Tibial artery (tissue), 4 donors: ENCODE measurements around the gene RUNX1.

Experiments
- DNase-seq, 2 donors: peaks; one replicate each; pipeline ENCODE4 v3.0.0-alpha.2; 2019
- H3K27ac ChIP-seq, 2 donors: fragments of 200-600 bp; sonication (generic) in 1 of 2; 1 replicate in 1 of 2; 2 replicates in 1 of 2; pipeline ENCODE4 v1.5.1; 2018 to 2019; ENCODE audit warnings: mild to moderate bottlenecking in 1 of 2
- H3K27me3 ChIP-seq, 2 donors: fragments of 200-600 bp; sonication (generic) in 1 of 2; one replicate each; pipeline versions ENCODE4 v1.5.1 to v1.6.0; 2016 to 2019
- H3K36me3 ChIP-seq, 3 donors: fragments of 200-600 bp; sonication (generic) in 2 of 3; one replicate each; pipeline ENCODE4 v1.5.1; 2016 to 2019; ENCODE audit warnings: mild to moderate bottlenecking in 2 of 3
- H3K4me1 ChIP-seq, 4 donors: fragments of 200-600 bp; sonication (generic) in 2 of 4; 1 replicate in 3 of 4; 2 replicates in 1 of 4; pipeline ENCODE4 v1.5.1; 2016 to 2019
- H3K4me3 ChIP-seq, 2 donors: fragments of 200-600 bp; sonication (generic) in 1 of 2; 1 replicate in 1 of 2; 2 replicates in 1 of 2; pipeline ENCODE4 v1.5.1; 2018 to 2019; ENCODE audit warnings: mild to moderate bottlenecking in 2 of 2
- H3K9me3 ChIP-seq, 3 donors: fragments of 200-600 bp; sonication (generic) in 1 of 3; one replicate each; pipeline ENCODE4 v1.5.1; 2016 to 2019
- CTCF ChIP-seq, 2 experiments: fragments of 200-600 bp in 1 of 2; fragments of 450-650 bp in 1 of 2; IDR thresholded peaks; one replicate each; pipeline ENCODE4 v1.5.1; 2017 to 2019; ENCODE audit warnings: antibody characterized with exemption in 2 of 2, mild to moderate bottlenecking in 1 of 2, moderate library complexity in 1 of 2
- intact Hi-C: fragments of 100-400 bp; cut with DNase I; formaldehyde crosslinking; loops from one replicate; pipeline ENCODE4 v1.15.0; 2023; ENCODE audit warnings: low total_unique reads

Gene RUNX1

GRCh38 chr21:35023396-35024070, 25.6 kb downstream of the RUNX1 start:
- intact Hi-C loops, result no loop called here
- no peaks in the 10 kb centered on the region for H3K36me3 ChIP-seq
- TF ChIP-seq CTCF (IDR thresholded peaks at IDR 0.05), result no peak
- no peak for DNase-seq
- no peaks in the 10 kb centered on the region for H3K9me3 ChIP-seq
- H3K4me1 ChIP-seq, result peaks cover 0 to 5% (median 0%) of the 10 kb centered on the region in 4 donors
- no peaks in the 10 kb centered on the region for H3K27me3 ChIP-seq
- H3K4me3 ChIP-seq, result no peak overlapping the region
- no peak overlapping the region for H3K27ac ChIP-seq

GRCh38 chr21:35021546-35021945, 27.6 kb downstream of the RUNX1 start:
- Histone ChIP-seq H3K36me3 (no peaks in the 10 kb centered on the region), H3K9me3 (no peaks in the 10 kb centered on the region), H3K4me1 (peaks cover 0 to under 1% (median 0%) of the 10 kb centered on the region in 4 donors), H3K27ac (no peak overlapping the region), H3K27me3 (no peaks in the 10 kb centered on the region), H3K4me3 (no peak overlapping the region)
- intact Hi-C loops, result no loop called here
- no peak for TF ChIP-seq CTCF (IDR thresholded peaks at IDR 0.05)
- DNase-seq, result no peak

GRCh38 chr21:35020902-35021301, 28.2 kb downstream of the RUNX1 start:
- H3K27me3 ChIP-seq, result no peaks in the 10 kb centered on the region
- H3K9me3 ChIP-seq, result no peaks in the 10 kb centered on the region
- intact Hi-C loops, result no loop called here
- H3K4me3 ChIP-seq, result no peak overlapping the region
- no peak for DNase-seq
- H3K36me3 ChIP-seq, result no peaks in the 10 kb centered on the region
- TF ChIP-seq CTCF (IDR thresholded peaks at IDR 0.05), result no peak
- no peaks in the 10 kb centered on the region for H3K4me1 ChIP-seq
- no peak overlapping the region for H3K27ac ChIP-seq

- Histone ChIP-seq H3K27ac (no peak overlapping the region), H3K27me3 (no peaks in the 10 kb centered on the region), H3K4me1 (no peaks in the 10 kb centered on the region), H3K9me3 (no peaks in the 10 kb centered on the region), H3K36me3 (no peaks in the 10 kb centered on the region), H3K4me3 (no peak overlapping the region)
- intact Hi-C loops, result no loop called here
- no peak for DNase-seq
- no peak for TF ChIP-seq CTCF (IDR thresholded peaks at IDR 0.05)
Measured at GRCh38 chr21:35020436-35020835, 28.7 kb downstream of the RUNX1 start.

GRCh38 chr21:35019631-35020032, 29.5 kb downstream of the RUNX1 start:
- no peaks in the 10 kb centered on the region for H3K27me3 ChIP-seq
- DNase-seq, result no peak
- no peaks in the 10 kb centered on the region for H3K9me3 ChIP-seq
- no peak for TF ChIP-seq CTCF (IDR thresholded peaks at IDR 0.05)
- no peak overlapping the region for H3K4me3 ChIP-seq
- intact Hi-C loops, result no loop called here
- H3K36me3 ChIP-seq, result no peaks in the 10 kb centered on the region
- no peak overlapping the region for H3K27ac ChIP-seq
- no peaks in the 10 kb centered on the region for H3K4me1 ChIP-seq

- intact Hi-C loops, result no loop called here
- Histone ChIP-seq H3K27ac (no peak overlapping the region), H3K27me3 (no peaks in the 10 kb centered on the region), H3K9me3 (no peaks in the 10 kb centered on the region), H3K36me3 (no peaks in the 10 kb centered on the region), H3K4me1 (no peaks in the 10 kb centered on the region), H3K4me3 (no peak overlapping the region)
- TF ChIP-seq CTCF (IDR thresholded peaks at IDR 0.05), result no peak
- no peak for DNase-seq
Measured at GRCh38 chr21:35017256-35017655, 31.8 kb downstream of the RUNX1 start.
